GM12892 (cell line): ENCODE measurements around the gene TXNL4B.

ENCODE experiments used
- POLR2A ChIP-seq: IDR thresholded peaks from 2 replicates; pipeline ENCODE4 v1.6.1; 2011; ENCODE audit warnings: low read depth, low read length, control low read depth
- POLR2AphosphoS5 ChIP-seq: IDR thresholded peaks from 2 replicates; pipeline ENCODE4 v1.6.1; 2011; ENCODE audit warnings: low read depth, low read length, control low read depth
- TAF1 ChIP-seq: IDR thresholded peaks from 2 replicates; pipeline ENCODE4 v1.6.1; 2011; ENCODE audit warnings: low read depth, mild to moderate bottlenecking, control low read depth, low read length, borderline replicate concordance

- no peak for TF ChIP-seq TAF1
- no peak for TF ChIP-seq POLR2A
- TF ChIP-seq POLR2AphosphoS5, result no peak
Measured at GRCh38 chr16:72101195-72101594, 7.8 kb upstream of the TXNL4B start.
